Neural crest cell (in vitro differentiated cells): ENCODE data around the gene WFS1. TPM values are rescaled to one million over a fixed set of nuclear protein-coding genes. Genes with fewer than 3 reads are reported as not detected.
A peak's percentile ranks its signal among the peaks of the same experiment; 100 is the strongest.

Source experiments
- DNase-seq: peaks from one replicate; pipeline ENCODE4 v3.0.0; 2021; ENCODE audit warnings: low read depth, mixed read lengths, low spot score
- H3K27ac Mint-ChIP-seq: one replicate; pipeline ENCODE4 v1.8.0; 2021; ENCODE audit warnings: mild to moderate bottlenecking, mixed read lengths; ENCODE audit not compliant: unreplicated experiment
- H3K27me3 Mint-ChIP-seq: 2 replicates; pipeline ENCODE4 v1.8.0; 2021; ENCODE audit warnings: low read depth, mild to moderate bottlenecking, mixed read lengths
- H3K36me3 Mint-ChIP-seq: 2 replicates; pipeline ENCODE4 v1.8.0; 2021; ENCODE audit warnings: low read depth, mild to moderate bottlenecking, mixed read lengths
- H3K4me1 Mint-ChIP-seq: 2 replicates; pipeline ENCODE4 v1.8.0; 2021; ENCODE audit warnings: mixed read lengths
- H3K4me3 Mint-ChIP-seq: one replicate; pipeline ENCODE4 v1.8.0; 2021; ENCODE audit warnings: mild to moderate bottlenecking, mixed read lengths
- H3K9me3 Mint-ChIP-seq: 2 replicates; pipeline ENCODE4 v1.8.0; 2021; ENCODE audit warnings: mixed read lengths
- total RNA-seq: library from RNA; stranded (reverse); gene quantifications from 2 replicates; pipeline ENCODE4 v1.2.1, GENCODE V29; 2021
- TF ChIP-seq, protein P1 (sequence below): fragments of 200-600 bp; sonication (generic); conservative IDR thresholded peaks from 2 replicates; pipeline ENCODE4 v1.5.0; 2021; ENCODE audit warnings: antibody characterized with exemption, mild to moderate bottlenecking

The WFS1 gene
- total RNA-seq, 1 donor from 2014 or later = 24.8 TPM

DNA sequence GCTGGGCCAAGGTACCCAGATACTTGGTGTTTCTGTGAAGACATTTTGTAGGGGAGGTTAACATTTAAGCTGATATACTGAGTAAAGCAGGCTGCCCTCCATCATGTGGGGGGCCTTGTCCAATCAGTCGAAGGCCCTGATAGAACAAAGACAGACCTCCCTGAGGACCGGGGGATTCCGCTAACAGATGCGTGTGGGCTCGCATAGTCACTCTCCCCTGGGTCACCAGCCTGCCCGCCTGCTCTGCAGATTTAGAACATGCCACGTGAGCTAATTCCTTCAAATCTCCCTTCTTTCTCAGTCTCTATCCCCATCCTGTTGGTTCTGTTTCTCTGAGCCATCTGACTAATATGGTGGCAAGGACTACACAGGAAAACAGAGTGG lies 60.7 kb downstream of the WFS1 start:
- Mint-ChIP-seq H3K9me3 (no peaks in the 10 kb centered on the region), H3K4me1 (no peaks in the 10 kb centered on the region), H3K4me3 (no peak overlapping the region), H3K27me3 (peaks cover 22% of the 10 kb centered on the region), H3K36me3 (no peaks in the 10 kb centered on the region), H3K27ac (no peak overlapping the region)
- DNase-seq = no peak
- TF ChIP-seq, protein P1, sequence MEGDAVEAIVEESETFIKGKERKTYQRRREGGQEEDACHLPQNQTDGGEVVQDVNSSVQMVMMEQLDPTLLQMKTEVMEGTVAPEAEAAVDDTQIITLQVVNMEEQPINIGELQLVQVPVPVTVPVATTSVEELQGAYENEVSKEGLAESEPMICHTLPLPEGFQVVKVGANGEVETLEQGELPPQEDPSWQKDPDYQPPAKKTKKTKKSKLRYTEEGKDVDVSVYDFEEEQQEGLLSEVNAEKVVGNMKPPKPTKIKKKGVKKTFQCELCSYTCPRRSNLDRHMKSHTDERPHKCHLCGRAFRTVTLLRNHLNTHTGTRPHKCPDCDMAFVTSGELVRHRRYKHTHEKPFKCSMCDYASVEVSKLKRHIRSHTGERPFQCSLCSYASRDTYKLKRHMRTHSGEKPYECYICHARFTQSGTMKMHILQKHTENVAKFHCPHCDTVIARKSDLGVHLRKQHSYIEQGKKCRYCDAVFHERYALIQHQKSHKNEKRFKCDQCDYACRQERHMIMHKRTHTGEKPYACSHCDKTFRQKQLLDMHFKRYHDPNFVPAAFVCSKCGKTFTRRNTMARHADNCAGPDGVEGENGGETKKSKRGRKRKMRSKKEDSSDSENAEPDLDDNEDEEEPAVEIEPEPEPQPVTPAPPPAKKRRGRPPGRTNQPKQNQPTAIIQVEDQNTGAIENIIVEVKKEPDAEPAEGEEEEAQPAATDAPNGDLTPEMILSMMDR = no peak

DNA sequence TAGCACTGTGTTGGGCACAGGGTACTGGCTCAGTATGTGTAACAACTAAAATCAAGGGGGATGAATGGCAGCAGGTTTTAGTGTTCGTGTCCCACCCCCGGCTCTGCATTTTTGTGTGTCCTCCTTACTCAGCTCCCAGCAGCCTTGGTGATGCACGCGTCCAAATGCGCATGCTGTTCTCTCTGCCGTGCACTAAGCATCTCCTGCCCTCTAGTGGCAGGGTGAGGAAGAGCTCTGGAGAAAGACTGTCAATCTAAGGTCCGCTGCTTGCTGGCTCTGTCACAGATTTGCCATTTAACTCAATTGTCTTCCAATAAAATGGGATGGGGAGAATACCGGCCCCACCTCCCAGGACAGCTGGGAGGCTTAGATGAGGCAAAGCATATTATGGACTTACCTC lies 61.4 kb downstream of the WFS1 start:
- Mint-ChIP-seq H3K4me1 (no peaks in the 10 kb centered on the region), H3K36me3 (no peaks in the 10 kb centered on the region), H3K27ac (no peak overlapping the region), H3K27me3 (peaks cover 23% of the 10 kb centered on the region), H3K4me3 (no peak overlapping the region), H3K9me3 (no peaks in the 10 kb centered on the region)
- TF ChIP-seq, protein P1 = peak; percentile 67
- no peak for DNase-seq

DNA sequence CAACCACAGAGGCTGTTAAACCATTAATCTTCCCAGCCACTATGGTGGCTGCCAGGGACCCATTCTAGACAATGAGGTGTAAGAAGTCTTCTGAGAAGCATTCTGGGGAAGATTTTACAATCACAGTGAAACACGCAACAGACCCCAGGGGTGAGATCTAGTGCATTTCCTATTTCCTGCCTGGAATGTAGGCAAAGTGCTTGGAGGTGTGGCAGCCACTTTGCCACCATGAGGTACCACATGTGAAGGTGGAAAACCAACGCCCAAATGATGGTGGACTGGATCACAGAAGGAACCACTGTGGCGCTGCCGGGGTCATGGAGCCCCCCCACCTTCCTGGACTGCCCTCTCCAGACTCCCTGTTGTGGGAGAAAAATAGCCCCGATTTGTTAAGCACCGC lies 61.8 kb downstream of the WFS1 start:
- Mint-ChIP-seq H3K4me1 (no peaks in the 10 kb centered on the region), H3K27me3 (peaks cover 23% of the 10 kb centered on the region), H3K27ac (no peak overlapping the region), H3K4me3 (no peak overlapping the region), H3K9me3 (no peaks in the 10 kb centered on the region), H3K36me3 (no peaks in the 10 kb centered on the region)
- TF ChIP-seq, protein P1 = no peak
- no peak for DNase-seq

DNA sequence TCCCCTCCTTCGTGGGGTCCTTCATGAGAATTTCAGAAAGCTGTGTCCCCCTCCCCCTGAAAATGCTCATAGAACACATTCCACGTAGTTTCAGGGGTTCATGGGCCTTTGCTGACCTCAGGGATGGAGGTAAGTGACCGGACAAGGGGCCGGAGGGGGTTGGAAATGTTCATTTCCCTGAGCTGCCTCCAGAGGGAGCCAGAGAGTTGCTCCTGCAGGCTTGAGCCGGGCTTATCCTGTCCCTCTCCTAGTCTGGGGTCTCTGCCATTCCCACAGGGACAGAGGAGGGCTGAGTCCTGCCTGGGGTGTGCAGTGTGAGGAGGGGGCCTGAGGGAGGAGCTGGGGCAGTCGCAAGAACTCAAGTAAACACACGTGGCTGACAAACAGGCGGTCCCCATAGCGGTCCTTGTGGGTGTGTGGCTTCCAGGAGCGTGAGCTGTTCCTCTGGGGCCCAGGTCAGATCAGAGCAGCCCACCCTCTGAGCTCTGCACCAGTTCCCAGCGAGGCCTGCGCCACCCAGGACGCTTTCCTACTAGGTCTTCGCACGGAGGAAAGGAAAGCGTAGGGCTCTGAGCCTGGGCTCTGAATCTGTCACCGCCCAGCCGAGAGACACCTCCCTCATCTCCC lies 62.5 kb downstream of the WFS1 start:
- Mint-ChIP-seq H3K36me3 (no peaks in the 10 kb centered on the region), H3K9me3 (no peaks in the 10 kb centered on the region), H3K27me3 (peaks cover 26% of the 10 kb centered on the region), H3K27ac (no peak overlapping the region), H3K4me3 (no peak overlapping the region), H3K4me1 (peaks cover 2% of the 10 kb centered on the region)
- DNase-seq = peak; percentile 58
- TF ChIP-seq, protein P1 = peak; percentile 83

DNA sequence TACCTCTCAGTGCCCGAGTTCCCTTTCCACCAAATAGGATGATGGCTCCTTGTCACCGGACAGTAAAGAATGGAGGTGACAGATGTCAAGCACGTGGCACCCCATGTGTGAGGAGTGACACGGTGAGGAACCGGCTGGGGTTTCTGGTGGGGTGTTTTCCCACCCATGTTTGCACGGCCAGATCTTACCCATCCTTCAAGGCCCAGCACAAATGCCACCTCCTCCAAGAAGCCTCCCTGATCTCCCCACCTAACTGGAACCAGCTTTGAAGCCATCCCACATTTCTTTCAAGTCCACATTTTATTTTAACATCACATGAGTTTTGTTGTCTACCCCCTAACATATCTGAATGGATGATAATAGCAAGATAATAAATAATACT lies 63.0 kb downstream of the WFS1 start:
- TF ChIP-seq, protein P1 = no peak
- Mint-ChIP-seq H3K27ac (no peak overlapping the region), H3K27me3 (peaks cover 30% of the 10 kb centered on the region), H3K4me1 (peaks cover 8% of the 10 kb centered on the region), H3K36me3 (no peaks in the 10 kb centered on the region), H3K9me3 (no peaks in the 10 kb centered on the region), H3K4me3 (no peak overlapping the region)
- no peak for DNase-seq
